ENCODE data around the gene PTPRN2. TPM values are rescaled to one million over a fixed set of nuclear protein-coding genes. Genes with fewer than 3 reads are reported as not detected.

The PTPRN2 gene
- total RNA-seq, 2 donors from 2014 or later: 0.72 to 0.79 TPM

GRCh38 chr7:158066085-158066484 lies 521.5 kb downstream of the PTPRN2 start:
- Mint-ChIP-seq H3K27me3 (ENCODE audit: low read depth) (no peaks in the 10 kb centered on the region), H3K4me3 (no peak overlapping the region), H3K4me1 (ENCODE audit: low read depth) (no peaks in the 10 kb centered on the region), H3K27ac (no peak overlapping the region), H3K36me3 (ENCODE audit: insufficient read depth in 2 of 2) (no peaks in the 10 kb centered on the region), H3K9me3 (peaks cover 0 to 2% of the 10 kb centered on the region in 2 donors)
- no peak for DNase-seq
- no peak for ATAC-seq (replicated peaks in 1 of 2)

- H3K36me3 Mint-ChIP-seq (ENCODE audit: insufficient read depth in 2 of 2): no peaks in the 10 kb centered on the region
- H3K27me3 Mint-ChIP-seq (ENCODE audit: low read depth): no peaks in the 10 kb centered on the region
- no peaks in the 10 kb centered on the region for H3K4me1 Mint-ChIP-seq (ENCODE audit: low read depth)
- H3K9me3 Mint-ChIP-seq: peaks cover 0 to 2% of the 10 kb centered on the region in 2 donors
- no peak overlapping the region for H3K4me3 Mint-ChIP-seq
- DNase-seq (no peak), ATAC-seq (replicated peaks in 1 of 2) (no peak)
- no peak overlapping the region for H3K27ac Mint-ChIP-seq
These were observed 522.3 kb downstream of the PTPRN2 start for GRCh38 chr7:158065340-158065739.

- Mint-ChIP-seq H3K27ac (no peak overlapping the region), H3K4me1 (ENCODE audit: low read depth) (no peaks in the 10 kb centered on the region), H3K9me3 (no peaks in the 10 kb centered on the region), H3K4me3 (no peak overlapping the region), H3K27me3 (ENCODE audit: low read depth) (no peaks in the 10 kb centered on the region), H3K36me3 (ENCODE audit: insufficient read depth in 2 of 2) (no peaks in the 10 kb centered on the region)
- ATAC-seq (replicated peaks in 1 of 2) (no peak), DNase-seq (no peak)
These were observed 523.0 kb downstream of the PTPRN2 start for GRCh38 chr7:158064631-158065030.

- ATAC-seq (replicated peaks in 1 of 2) (no peak), DNase-seq (no peak)
- Mint-ChIP-seq H3K9me3 (no peaks in the 10 kb centered on the region), H3K4me3 (no peak overlapping the region), H3K27ac (no peak overlapping the region), H3K27me3 (ENCODE audit: low read depth) (no peaks in the 10 kb centered on the region), H3K4me1 (ENCODE audit: low read depth) (no peaks in the 10 kb centered on the region), H3K36me3 (ENCODE audit: insufficient read depth in 2 of 2) (no peaks in the 10 kb centered on the region)
These were observed 523.6 kb downstream of the PTPRN2 start for GRCh38 chr7:158063850-158064610.

DNA sequence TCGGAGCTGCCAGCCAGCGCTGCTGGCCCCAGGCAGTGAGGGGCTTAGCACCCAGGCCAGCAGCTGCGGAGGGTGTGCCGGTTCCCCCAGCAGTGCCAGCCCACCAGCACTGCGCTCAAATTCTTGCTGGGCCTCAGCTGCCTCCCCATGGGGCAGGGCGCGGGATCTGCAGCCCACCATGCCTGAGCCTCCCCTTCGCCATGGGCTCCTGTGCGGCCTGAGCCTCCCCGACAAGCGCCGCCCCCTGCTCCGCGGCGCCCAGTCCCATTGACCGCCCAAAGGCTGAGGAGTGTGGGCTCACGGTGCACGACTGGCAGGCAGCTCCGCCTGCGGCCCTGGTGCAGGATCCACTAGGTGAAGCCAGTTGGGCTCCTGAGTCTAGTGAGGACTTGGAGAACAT lies 525.0 kb downstream of the PTPRN2 start:
- Mint-ChIP-seq H3K27me3 (ENCODE audit: low read depth) (no peaks in the 10 kb centered on the region), H3K9me3 (no peaks in the 10 kb centered on the region), H3K4me3 (no peak overlapping the region), H3K27ac (no peak overlapping the region), H3K4me1 (ENCODE audit: low read depth) (no peaks in the 10 kb centered on the region), H3K36me3 (ENCODE audit: insufficient read depth in 2 of 2) (no peaks in the 10 kb centered on the region)
- ATAC-seq (replicated peaks in 1 of 2) (no peak), DNase-seq (no peak)

DNA sequence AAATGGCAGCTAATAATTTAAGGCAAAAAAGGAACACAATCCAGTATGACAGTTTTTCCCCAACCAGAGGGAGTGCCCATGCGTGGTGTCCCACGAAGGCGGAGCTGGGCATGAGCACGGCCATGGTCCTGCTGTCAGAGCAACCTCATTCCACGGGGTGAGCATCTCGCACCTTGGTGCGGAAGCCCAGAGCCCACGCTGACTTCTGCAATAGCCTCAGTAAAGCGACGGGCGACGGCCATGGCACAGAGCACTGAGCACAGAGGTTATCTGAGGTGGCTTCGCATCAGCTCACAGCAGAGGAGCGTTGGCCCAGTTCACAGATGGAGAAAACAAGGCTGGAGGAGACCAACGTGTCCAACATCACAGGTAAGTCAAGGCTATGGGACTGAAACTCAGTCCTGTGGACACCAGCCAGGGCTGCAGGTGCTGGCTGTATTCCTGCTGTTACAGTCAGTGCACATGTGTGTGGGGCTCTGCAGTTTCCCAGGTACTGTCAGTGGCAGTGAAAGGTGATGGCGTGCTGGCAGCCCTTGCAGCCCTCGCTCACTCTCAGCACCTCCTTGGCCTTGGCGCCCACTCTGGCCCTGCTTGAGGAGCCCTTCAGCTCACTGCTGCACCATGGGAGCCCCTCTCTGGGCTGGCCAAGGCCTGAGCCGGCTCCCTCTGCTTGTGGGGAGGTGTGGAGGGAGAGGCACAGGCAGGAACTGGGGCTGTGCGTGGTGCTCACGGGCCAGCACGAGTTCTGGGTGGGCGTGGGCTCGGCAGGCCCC lies 525.6 kb downstream of the PTPRN2 start:
- Mint-ChIP-seq H3K4me3 (no peak overlapping the region), H3K4me1 (ENCODE audit: low read depth) (no peaks in the 10 kb centered on the region), H3K36me3 (ENCODE audit: insufficient read depth in 2 of 2) (no peaks in the 10 kb centered on the region), H3K9me3 (no peaks in the 10 kb centered on the region), H3K27ac (no peak overlapping the region), H3K27me3 (ENCODE audit: low read depth) (no peaks in the 10 kb centered on the region)
- DNase-seq (no peak), ATAC-seq (replicated peaks in 1 of 2) (no peak)

DNA sequence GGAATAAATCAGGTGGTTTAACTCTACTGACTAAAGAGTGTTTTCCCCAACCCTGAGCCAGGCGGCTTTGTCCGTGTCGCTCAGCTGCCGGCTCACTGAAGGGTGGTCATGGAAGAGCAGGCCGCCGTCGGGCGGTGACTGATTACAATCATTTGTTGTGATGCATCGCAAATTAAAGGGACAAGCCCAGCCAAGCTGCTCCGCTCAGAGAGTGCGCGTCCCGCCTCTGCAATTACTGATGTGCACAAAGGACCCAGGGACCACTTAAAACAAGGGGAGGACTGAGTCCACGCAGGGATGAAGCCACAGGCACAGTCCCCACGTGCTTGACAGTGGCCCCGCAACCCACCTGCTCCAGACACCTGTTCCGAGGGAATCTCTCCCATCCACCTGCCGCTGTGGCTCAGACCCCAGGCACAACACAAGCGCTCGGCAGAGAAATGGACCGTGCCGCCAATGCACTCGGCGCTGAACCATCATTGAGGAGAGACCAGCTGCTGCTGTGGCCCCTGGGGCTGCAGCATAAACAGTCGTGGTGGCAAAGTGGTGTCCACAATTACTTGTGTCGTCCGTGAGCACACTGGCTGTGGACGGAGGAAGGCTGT lies 526.5 kb downstream of the PTPRN2 start:
- DNase-seq (no peak), ATAC-seq (replicated peaks in 1 of 2) (no peak)
- no peaks in the 10 kb centered on the region for H3K27me3 Mint-ChIP-seq (ENCODE audit: low read depth)
- no peaks in the 10 kb centered on the region for H3K4me1 Mint-ChIP-seq (ENCODE audit: low read depth)
- no peak overlapping the region for H3K27ac Mint-ChIP-seq
- no peak overlapping the region for H3K4me3 Mint-ChIP-seq
- no peaks in the 10 kb centered on the region for H3K9me3 Mint-ChIP-seq
- no peaks in the 10 kb centered on the region for H3K36me3 Mint-ChIP-seq (ENCODE audit: insufficient read depth in 2 of 2)

- Mint-ChIP-seq H3K4me1 (ENCODE audit: low read depth) (no peaks in the 10 kb centered on the region), H3K27me3 (ENCODE audit: low read depth) (no peaks in the 10 kb centered on the region), H3K36me3 (ENCODE audit: insufficient read depth in 2 of 2) (no peaks in the 10 kb centered on the region), H3K9me3 (no peaks in the 10 kb centered on the region), H3K4me3 (no peak overlapping the region), H3K27ac (no peak overlapping the region)
- ATAC-seq (replicated peaks in 1 of 2): no peak
- no peak for DNase-seq
These were observed 527.4 kb downstream of the PTPRN2 start for GRCh38 chr7:158060216-158060615.

GRCh38 chr7:158057446-158057845 lies 530.2 kb downstream of the PTPRN2 start:
- no peaks in the 10 kb centered on the region for H3K27me3 Mint-ChIP-seq (ENCODE audit: low read depth)
- no peaks in the 10 kb centered on the region for H3K36me3 Mint-ChIP-seq (ENCODE audit: insufficient read depth in 2 of 2)
- no peak overlapping the region for H3K4me3 Mint-ChIP-seq
- no peaks in the 10 kb centered on the region for H3K9me3 Mint-ChIP-seq
- no peaks in the 10 kb centered on the region for H3K4me1 Mint-ChIP-seq (ENCODE audit: low read depth)
- DNase-seq (no peak), ATAC-seq (replicated peaks in 1 of 2) (no peak)
- no peak overlapping the region for H3K27ac Mint-ChIP-seq

- Mint-ChIP-seq H3K9me3 (no peaks in the 10 kb centered on the region), H3K4me3 (no peak overlapping the region), H3K27me3 (ENCODE audit: low read depth) (no peaks in the 10 kb centered on the region), H3K4me1 (ENCODE audit: low read depth) (no peaks in the 10 kb centered on the region), H3K36me3 (ENCODE audit: insufficient read depth in 2 of 2) (no peaks in the 10 kb centered on the region), H3K27ac (no peak overlapping the region)
- ATAC-seq (replicated peaks in 1 of 2) (no peak), DNase-seq (no peak)
These were observed 530.9 kb downstream of the PTPRN2 start for GRCh38 chr7:158056761-158057160.

- Mint-ChIP-seq H3K9me3 (no peaks in the 10 kb centered on the region), H3K4me1 (ENCODE audit: low read depth) (no peaks in the 10 kb centered on the region), H3K4me3 (no peak overlapping the region), H3K27ac (no peak overlapping the region), H3K27me3 (ENCODE audit: low read depth) (no peaks in the 10 kb centered on the region), H3K36me3 (ENCODE audit: insufficient read depth in 2 of 2) (no peaks in the 10 kb centered on the region)
- ATAC-seq (replicated peaks in 1 of 2) (no peak), DNase-seq (no peak)
These were observed 531.7 kb downstream of the PTPRN2 start for GRCh38 chr7:158055726-158056510.

DNA sequence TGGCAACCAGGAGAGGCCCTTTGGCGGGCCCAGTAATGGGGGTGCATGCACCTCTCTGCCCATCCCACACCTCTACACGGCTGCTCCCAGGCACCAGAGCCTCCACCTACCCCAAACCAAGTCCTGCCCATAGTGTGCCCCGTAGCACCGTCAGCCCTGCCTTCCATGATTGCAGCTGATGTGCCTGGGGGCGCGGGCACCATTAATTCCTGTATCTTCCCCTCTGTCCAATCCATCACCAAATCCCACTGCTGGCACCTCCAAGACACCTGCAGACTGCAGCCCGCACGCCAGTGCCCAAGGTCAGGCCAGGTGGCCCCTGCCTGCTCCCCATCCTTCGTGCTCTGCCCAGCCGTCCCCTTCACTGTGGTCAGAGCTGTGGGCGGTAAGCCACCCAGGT lies 533.0 kb downstream of the PTPRN2 start:
- H3K9me3 Mint-ChIP-seq: no peaks in the 10 kb centered on the region
- no peaks in the 10 kb centered on the region for H3K36me3 Mint-ChIP-seq (ENCODE audit: insufficient read depth in 2 of 2)
- DNase-seq (no peak), ATAC-seq (replicated peaks in 1 of 2) (no peak)
- H3K27ac Mint-ChIP-seq: no peak overlapping the region
- no peaks in the 10 kb centered on the region for H3K27me3 Mint-ChIP-seq (ENCODE audit: low read depth)
- H3K4me1 Mint-ChIP-seq (ENCODE audit: low read depth): no peaks in the 10 kb centered on the region
- no peak overlapping the region for H3K4me3 Mint-ChIP-seq

- Mint-ChIP-seq H3K27me3 (ENCODE audit: low read depth) (no peaks in the 10 kb centered on the region), H3K36me3 (ENCODE audit: insufficient read depth in 2 of 2) (no peaks in the 10 kb centered on the region), H3K4me1 (ENCODE audit: low read depth) (no peaks in the 10 kb centered on the region), H3K9me3 (no peaks in the 10 kb centered on the region), H3K27ac (no peak overlapping the region), H3K4me3 (no peak overlapping the region)
- ATAC-seq (replicated peaks in 1 of 2): no peak
- DNase-seq: no peak
These were observed 533.5 kb downstream of the PTPRN2 start for GRCh38 chr7:158054081-158054480.
